ENCODE data around the gene EGFR. TPM values are rescaled to one million over a fixed set of nuclear protein-coding genes. Genes with fewer than 3 reads are reported as not detected.

Gene EGFR
- total and polyA plus RNA-seq, 2 donors (not counting 1 experiment from before 2014, with no cell fraction given) = 55.3 to 62.8 TPM

GRCh38 chr7:54992871-54993475, 25.8 kb upstream of the EGFR start:
- H3K9ac ChIP-seq (ENCODE audit: insufficient read depth, low read length) = no peak overlapping the region
- no peak overlapping the region for H3K27ac ChIP-seq (ENCODE audit: insufficient read depth, low read length)
- no peak overlapping the region for H3K4me2 ChIP-seq (ENCODE audit: extremely low read depth, insufficient read depth, low read length)
- H4K20me1 ChIP-seq (ENCODE audit: control insufficient read depth, extremely low read depth, insufficient read depth, low read length) = no peaks in the 10 kb centered on the region
- H3K36me3 ChIP-seq (ENCODE audit: control insufficient read depth, insufficient read depth, low read length) = no peaks in the 10 kb centered on the region
- H2AFZ ChIP-seq (ENCODE audit: low read length) = no peak overlapping the region
- no peak for TF ChIP-seq EZH2 (IDR thresholded peaks at IDR 0.05; ENCODE audit: low read length, missing control alignments)
- TF ChIP-seq CTCF (conservative IDR thresholded peaks at IDR 0.05 in 1 of 2, IDR thresholded peaks at IDR 0.05 in 1 of 2; ENCODE audit: low read depth in 1 of 2, low read length in 2 of 2) = no peak
- H3K4me1 ChIP-seq (ENCODE audit: control insufficient read depth, extremely low read depth, insufficient read depth, low read length) = peaks cover 4% of the 10 kb centered on the region
- no peaks in the 10 kb centered on the region for H3K79me2 ChIP-seq (ENCODE audit: control insufficient read depth, insufficient read depth, low read length)
- H3K27me3 ChIP-seq (ENCODE audit: control insufficient read depth, insufficient read depth, low read length) = no peaks in the 10 kb centered on the region
- H3K4me3 ChIP-seq (replicated peaks in 1 of 4; ENCODE audit: control extremely low read depth in 1 of 4, insufficient read depth in 1 of 4, low read depth in 3 of 4, low read length in 4 of 4) = no peak overlapping the region
- H3K9me3 ChIP-seq (ENCODE audit: control insufficient read depth, insufficient read depth, low read depth, low read length) = no peaks in the 10 kb centered on the region
- DNase-seq (ENCODE audit: low read depth in 2 of 2) = peak in 1 of 2 donors; percentile 47

GRCh38 chr7:54995166-54995565, 23.7 kb upstream of the EGFR start:
- no peak for DNase-seq (ENCODE audit: low read depth in 2 of 2)
- no peak overlapping the region for H2AFZ ChIP-seq (ENCODE audit: low read length)
- no peak overlapping the region for H3K4me2 ChIP-seq (ENCODE audit: extremely low read depth, insufficient read depth, low read length)
- H3K27me3 ChIP-seq (ENCODE audit: control insufficient read depth, insufficient read depth, low read length) = no peaks in the 10 kb centered on the region
- H3K4me3 ChIP-seq (replicated peaks in 1 of 4; ENCODE audit: control extremely low read depth in 1 of 4, insufficient read depth in 1 of 4, low read depth in 3 of 4, low read length in 4 of 4) = no peak overlapping the region
- no peaks in the 10 kb centered on the region for H3K36me3 ChIP-seq (ENCODE audit: control insufficient read depth, insufficient read depth, low read length)
- H3K4me1 ChIP-seq (ENCODE audit: control insufficient read depth, extremely low read depth, insufficient read depth, low read length) = peaks cover 4% of the 10 kb centered on the region
- H3K9me3 ChIP-seq (ENCODE audit: control insufficient read depth, insufficient read depth, low read depth, low read length) = no peaks in the 10 kb centered on the region
- H3K79me2 ChIP-seq (ENCODE audit: control insufficient read depth, insufficient read depth, low read length) = no peaks in the 10 kb centered on the region
- no peak overlapping the region for H3K9ac ChIP-seq (ENCODE audit: insufficient read depth, low read length)
- H4K20me1 ChIP-seq (ENCODE audit: control insufficient read depth, extremely low read depth, insufficient read depth, low read length) = no peaks in the 10 kb centered on the region
- no peak overlapping the region for H3K27ac ChIP-seq (ENCODE audit: insufficient read depth, low read length)
- TF ChIP-seq CTCF (conservative IDR thresholded peaks at IDR 0.05 in 1 of 2, IDR thresholded peaks at IDR 0.05 in 1 of 2; ENCODE audit: low read depth in 1 of 2, low read length in 2 of 2) = no peak
- no peak for TF ChIP-seq EZH2 (IDR thresholded peaks at IDR 0.05; ENCODE audit: low read length, missing control alignments)

- peak in 1 of 2 donors; percentile 84 for DNase-seq (ENCODE audit: low read depth in 2 of 2)
- no peaks in the 10 kb centered on the region for H3K79me2 ChIP-seq (ENCODE audit: control insufficient read depth, insufficient read depth, low read length)
- no peak overlapping the region for H2AFZ ChIP-seq (ENCODE audit: low read length)
- TF ChIP-seq EZH2 (IDR thresholded peaks at IDR 0.05; ENCODE audit: low read length, missing control alignments) (no peak), CTCF (conservative IDR thresholded peaks at IDR 0.05 in 1 of 2, IDR thresholded peaks at IDR 0.05 in 1 of 2; ENCODE audit: low read depth in 1 of 2, low read length in 2 of 2) (no peak)
- no peaks in the 10 kb centered on the region for H4K20me1 ChIP-seq (ENCODE audit: control insufficient read depth, extremely low read depth, insufficient read depth, low read length)
- no peak overlapping the region for H3K9ac ChIP-seq (ENCODE audit: insufficient read depth, low read length)
- H3K36me3 ChIP-seq (ENCODE audit: control insufficient read depth, insufficient read depth, low read length) = no peaks in the 10 kb centered on the region
- no peaks in the 10 kb centered on the region for H3K27me3 ChIP-seq (ENCODE audit: control insufficient read depth, insufficient read depth, low read length)
- peaks cover 4% of the 10 kb centered on the region for H3K4me1 ChIP-seq (ENCODE audit: control insufficient read depth, extremely low read depth, insufficient read depth, low read length)
- peak overlapping the region; percentile 8 for H3K4me2 ChIP-seq (ENCODE audit: extremely low read depth, insufficient read depth, low read length)
- H3K4me3 ChIP-seq (replicated peaks in 1 of 4; ENCODE audit: control extremely low read depth in 1 of 4, insufficient read depth in 1 of 4, low read depth in 3 of 4, low read length in 4 of 4) = no peak overlapping the region
- H3K9me3 ChIP-seq (ENCODE audit: control insufficient read depth, insufficient read depth, low read depth, low read length) = no peaks in the 10 kb centered on the region
- H3K27ac ChIP-seq (ENCODE audit: insufficient read depth, low read length) = no peak overlapping the region
Measured at GRCh38 chr7:54995610-54996363, 23.0 kb upstream of the EGFR start.

Data from fibroblast of lung (primary cell).